ENCODE data around the gene JUP. TPM values are rescaled to one million over a fixed set of nuclear protein-coding genes. Genes with fewer than 3 reads are reported as not detected.

The JUP gene
- total and polyA plus RNA-seq, 2 of the 4 experiments (the other 2 are of a cell fraction): 12.9 to 27.3 TPM

- no peak within 1 kb of the TSS for H2BK5ac ChIP-seq (ENCODE audit: low read depth, low read length, poor library complexity, severe bottlenecking)
- H3K27me3 ChIP-seq (ENCODE audit: control insufficient read depth, insufficient read depth, low read length): peaks cover 69% of the 10 kb centered on the region
- in situ Hi-C loops (cut with MboI; ENCODE audit: low sequenced_read_pairs) (loop anchor here (10.0 kb wide), 1 partner anchor 230 kb away; the partner anchor contains the start of gene CNP), intact Hi-C loops (cut with micrococcal nuclease) (no loop called here), dilution Hi-C loops (cut with HindIII; ENCODE audit: low sequenced_read_pairs, unreplicated experiment) (no loop called here)
- H3K79me1 ChIP-seq (ENCODE audit: low read depth in 1 of 2, low read length in 2 of 2): no peaks in the 10 kb centered on the region
- H3K9me1 ChIP-seq (ENCODE audit: insufficient read depth, low read length): no peaks in the 10 kb centered on the region
- H3K23ac ChIP-seq (ENCODE audit: low read depth, low read length): peak within 1 kb of the TSS; percentile 22; the same call in 1 of the 2 replicates
- H2BK120ac ChIP-seq (ENCODE audit: low read depth, low read length): peak within 1 kb of the TSS; percentile 12; the same call in 1 of the 2 replicates
- H3K4me2 ChIP-seq (ENCODE audit: low read depth, low read length): peak within 1 kb of the TSS; percentile 92
- DNase-seq: peak; percentile 8
- no peak within 1 kb of the TSS for H2AK9ac ChIP-seq (replicated peaks; ENCODE audit: low read depth, low read length, poor library complexity)
- H3K14ac ChIP-seq (replicated peaks; ENCODE audit: low read depth, low read length): no peak within 1 kb of the TSS; the same call in 1 of the 2 replicates
- 1% methylated on average over 39 of the region's 77 CpGs; no CpG with 5 or more reads in 1 of the 2 experiments for WGBS, 2 experiments (ENCODE audit: extremely low coverage in 2 of 2, insufficient read length in 1 of 2)
- H4K5ac ChIP-seq (ENCODE audit: low read depth, low read length): no peak within 1 kb of the TSS
- peak within 1 kb of the TSS; percentile 45; the same call in 1 of the 2 replicates for H3K4ac ChIP-seq (ENCODE audit: low read depth, low read length)
- peak within 1 kb of the TSS; percentile 13; the same call in 1 of the 2 replicates for H2BK20ac ChIP-seq (ENCODE audit: low read depth, low read length)
- ChIA-PET CTCF (no interaction called here), POLR2A (ENCODE audit: unreplicated experiment) (no interaction called here)
- no TSS peak for BruUV-seq (replicated peaks)
- H3K4me1 ChIP-seq (ENCODE audit: control insufficient read depth, insufficient read depth, low read length): peaks cover under 1% of the 10 kb centered on the region; the same call in 1 of the 2 replicates
- no peaks in the 10 kb centered on the region for H3K36me3 ChIP-seq (ENCODE audit: control insufficient read depth, insufficient read depth, low read length)
- no peak within 1 kb of the TSS; the same call in 1 of the 2 replicates for H3K18ac ChIP-seq (ENCODE audit: low read depth, low read length)
- no peak within 1 kb of the TSS for H3K27ac ChIP-seq (ENCODE audit: insufficient read depth, low read length)
- H2AFZ ChIP-seq (replicated peaks; ENCODE audit: low read length, poor library complexity): peak within 1 kb of the TSS; percentile 84
- peak; percentile 59 for ATAC-seq (ENCODE audit: low read depth)
- no peaks in the 10 kb centered on the region for H4K20me1 ChIP-seq (ENCODE audit: insufficient read depth, low read length)
- no peak within 1 kb of the TSS for H3K56ac ChIP-seq (ENCODE audit: extremely low read depth, insufficient read depth, low read length)
- peak within 1 kb of the TSS in 1 of 2 experiments; percentile 25; a peak in 1 of 4 replicates for H4K8ac ChIP-seq (ENCODE audit: low read depth in 2 of 2, low read length in 2 of 2)
- no peak within 1 kb of the TSS for H2BK15ac ChIP-seq (ENCODE audit: low read depth, low read length)
- H3K9me3 ChIP-seq (ENCODE audit: control insufficient read depth, insufficient read depth, low read length): no peaks in the 10 kb centered on the region
- peak within 1 kb of the TSS; percentile 32; the same call in 1 of the 2 replicates for H3K9ac ChIP-seq (ENCODE audit: low read depth, low read length)
- H2AK5ac ChIP-seq (ENCODE audit: low read depth, low read length): no peak within 1 kb of the TSS
- peak within 1 kb of the TSS; percentile 35 for H3K4me3 ChIP-seq (ENCODE audit: insufficient read depth, low read depth, low read length)
- TF ChIP-seq FOS (IDR thresholded peaks at IDR 0.05; ENCODE audit: low read depth, low read length): no peak
- no peak for TF ChIP-seq CEBPB (IDR thresholded peaks at IDR 0.05; ENCODE audit: low read depth, low read length)
- TF ChIP-seq POLR2A (IDR thresholded peaks at IDR 0.05; ENCODE audit: low read depth, low read length): peak; percentile 71
- TF ChIP-seq NFE2L2 (IDR thresholded peaks at IDR 0.05; ENCODE audit: low read depth, low read length): no peak
- no peak for TF ChIP-seq RFX5 (IDR thresholded peaks at IDR 0.05; ENCODE audit: low read depth, low read length)
- no peak for TF ChIP-seq CTCF (conservative IDR thresholded peaks at IDR 0.05; ENCODE audit: low read depth, low read length)
- no peak for TF ChIP-seq MXI1 (IDR thresholded peaks at IDR 0.05; ENCODE audit: borderline replicate concordance, low read depth, low read length)
- TF ChIP-seq RCOR1 (IDR thresholded peaks at IDR 0.05; ENCODE audit: insufficient replicate concordance, low read length): no peak
- no peak for TF ChIP-seq MAFK (IDR thresholded peaks at IDR 0.05; ENCODE audit: low read depth, low read length)
- peak; percentile 76 for TF ChIP-seq BHLHE40 (IDR thresholded peaks at IDR 0.05; ENCODE audit: low read depth, low read length)
- no peak for TF ChIP-seq RAD21 (IDR thresholded peaks at IDR 0.05; ENCODE audit: low read length)
- TF ChIP-seq SMC3 (IDR thresholded peaks at IDR 0.05; ENCODE audit: low read depth, low read length): no peak
- TF ChIP-seq MAZ (IDR thresholded peaks at IDR 0.05; ENCODE audit: borderline replicate concordance, low read depth, low read length): no peak
- H4K91ac ChIP-seq (ENCODE audit: insufficient read depth, low read depth, low read length): no peak within 1 kb of the TSS
These were observed 52.2 kb downstream of the JUP start, which contains the start of gene HAP1 for GRCh38 chr17:41734139-41734948. Gene HAP1 (minus strand): TSS chr17:41734643. CDS start chr17:41734634, 9 bp downstream.
